H9 (cell line): ENCODE results near the gene KLF2. TPM values are rescaled to one million over a fixed set of nuclear protein-coding genes. Genes with fewer than 3 reads are reported as not detected.

ENCODE experiments used
- DNase-seq: peaks from one replicate; pipeline ENCODE4 v3.0.0-alpha.2; 2017
- H2AFZ ChIP-seq: one replicate; pipeline ENCODE4 v1.6.1; 2013; ENCODE audit warnings: mild to moderate bottlenecking, low read length, control low read depth, moderate library complexity
- H2AK5ac ChIP-seq: 2 replicates; pipeline ENCODE4 v1.6.1; 2013; ENCODE audit warnings: low read length, control low read depth, mixed read lengths; ENCODE audit not compliant: insufficient read length
- H2BK120ac ChIP-seq: one replicate; pipeline ENCODE4 v1.6.1; 2013; ENCODE audit warnings: low read depth, mild to moderate bottlenecking, low read length, control low read depth, inconsistent platforms; ENCODE audit not compliant: poor library complexity, severe bottlenecking
- H2BK12ac ChIP-seq: 2 replicates; pipeline ENCODE4 v1.6.1; 2013; ENCODE audit warnings: low read length, control low read depth, mixed read lengths, low read depth; ENCODE audit not compliant: insufficient read length
- H2BK15ac ChIP-seq: 2 replicates; pipeline ENCODE4 v1.6.1; 2013; ENCODE audit warnings: low read depth, low read length, control low read depth
- H2BK20ac ChIP-seq: one replicate; pipeline ENCODE4 v1.6.1; 2013; ENCODE audit warnings: low read depth, mild to moderate bottlenecking, low read length, control low read depth, inconsistent platforms; ENCODE audit not compliant: poor library complexity, severe bottlenecking
- H2BK5ac ChIP-seq: 2 replicates; pipeline ENCODE4 v1.6.1; 2013; ENCODE audit warnings: low read length, control low read depth, mixed read lengths; ENCODE audit not compliant: insufficient read length
- H3K14ac ChIP-seq: 2 replicates; pipeline ENCODE4 v1.6.1; 2013; ENCODE audit warnings: low read length, control low read depth; ENCODE audit not compliant: insufficient read depth
- H3K18ac ChIP-seq: 2 replicates; pipeline ENCODE4 v1.6.1; 2013; ENCODE audit warnings: low read depth, mild to moderate bottlenecking, mixed read lengths, low read length, control low read depth; ENCODE audit not compliant: insufficient read length
- H3K23ac ChIP-seq: 2 replicates; pipeline ENCODE4 v1.6.1; 2013; ENCODE audit warnings: low read length, control low read depth, mixed read lengths, low read depth; ENCODE audit not compliant: insufficient read length
- H3K23me2 ChIP-seq: 2 replicates; pipeline ENCODE4 v1.6.1; 2013; ENCODE audit warnings: low read depth, mild to moderate bottlenecking, mixed read lengths, low read length, control low read depth; ENCODE audit not compliant: insufficient read length, poor library complexity, severe bottlenecking
- H3K27ac ChIP-seq: 2 replicates; pipeline ENCODE4 v1.5.1; 2013; ENCODE audit warnings: low read length, control low read depth, mixed read lengths, low read depth; ENCODE audit not compliant: insufficient read length
- H3K27me3 ChIP-seq: 2 replicates; pipeline ENCODE4 v1.6.1; 2013; ENCODE audit warnings: low read length, control low read depth, inconsistent platforms; ENCODE audit not compliant: insufficient read depth
- H3K4ac ChIP-seq: 2 replicates; pipeline ENCODE4 v1.6.1; 2013; ENCODE audit warnings: low read depth, mild to moderate bottlenecking, control low read depth, inconsistent platforms, low read length, moderate library complexity
- H3K4me1 ChIP-seq: 2 replicates; pipeline ENCODE4 v1.6.1; 2013; ENCODE audit warnings: low read length, control low read depth, inconsistent platforms; ENCODE audit not compliant: insufficient read depth
- H3K4me2 ChIP-seq: 2 replicates; pipeline ENCODE4 v1.6.1; 2013; ENCODE audit warnings: low read length, control low read depth, mixed read lengths; ENCODE audit not compliant: insufficient read length, insufficient read depth
- H3K56ac ChIP-seq: 2 replicates; pipeline ENCODE4 v1.6.1; 2013; ENCODE audit warnings: low read depth, mild to moderate bottlenecking, mixed read lengths, low read length, control low read depth; ENCODE audit not compliant: insufficient read length
- H3K79me1 ChIP-seq: 2 replicates; pipeline ENCODE4 v1.6.1; 2013; ENCODE audit warnings: low read depth, mild to moderate bottlenecking, moderate library complexity, low read length, control low read depth, inconsistent platforms; ENCODE audit not compliant: insufficient read depth, poor library complexity, severe bottlenecking
- H3K79me2 ChIP-seq: 2 replicates; pipeline ENCODE4 v1.6.1; 2013; ENCODE audit warnings: low read length, control low read depth, inconsistent platforms; ENCODE audit not compliant: insufficient read depth
- H3K9ac ChIP-seq: 2 replicates; pipeline ENCODE4 v1.6.1; 2013; ENCODE audit warnings: low read length, control low read depth, mixed read lengths; ENCODE audit not compliant: insufficient read length; ENCODE audit errors: extremely low read depth
- H3K9me3 ChIP-seq: one replicate; pipeline ENCODE4 v1.6.1; 2013; ENCODE audit warnings: low read depth, low read length, inconsistent platforms; ENCODE audit not compliant: control insufficient read depth
- H3T11ph ChIP-seq: one replicate; pipeline ENCODE4 v1.6.1; 2013; ENCODE audit warnings: mild to moderate bottlenecking, low read length, control low read depth, inconsistent platforms
- H4K20me1 ChIP-seq: one replicate; pipeline ENCODE4 v1.6.1; 2013; ENCODE audit not compliant: control insufficient read depth, insufficient read length, insufficient read depth
- H4K5ac ChIP-seq: 2 replicates; pipeline ENCODE4 v1.6.1; 2013; ENCODE audit warnings: low read depth, mild to moderate bottlenecking, mixed read lengths, low read length, control low read depth; ENCODE audit not compliant: insufficient read length
- H4K8ac ChIP-seq: replicated peaks from 2 replicates; pipeline ENCODE4 v1.6.1; 2013; ENCODE audit warnings: low read length, control low read depth, mixed read lengths, low read depth; ENCODE audit not compliant: insufficient read length
- H4K91ac ChIP-seq: 2 replicates; pipeline ENCODE4 v1.6.1; 2013; ENCODE audit warnings: low read depth, mild to moderate bottlenecking, moderate library complexity, mixed read lengths, low read length, control low read depth; ENCODE audit not compliant: insufficient read length
- H3K27ac Mint-ChIP-seq, 3 experiments: 2 replicates in 2 of 3; 3 replicates in 1 of 3; pipeline ENCODE4 v1.8.0; 2020 to 2021; ENCODE audit warnings: mixed read lengths in 3 of 3, mild to moderate bottlenecking in 1 of 3, moderate library complexity in 1 of 3
- H3K27me3 Mint-ChIP-seq: 2 replicates; pipeline ENCODE4 v1.8.0; 2021; ENCODE audit warnings: low read depth, mild to moderate bottlenecking, moderate library complexity, mixed read lengths
- H3K36me3 Mint-ChIP-seq, 3 experiments: 2 replicates in 2 of 3; 3 replicates in 1 of 3; pipeline ENCODE4 v1.8.0; 2020 to 2021; ENCODE audit warnings: low read depth in 3 of 3, mixed read lengths in 3 of 3; ENCODE audit not compliant: insufficient read depth in 1 of 3
- H3K4me1 Mint-ChIP-seq, 2 experiments: 2 replicates each; pipeline ENCODE4 v1.8.0; 2020; ENCODE audit warnings: mixed read lengths in 2 of 2
- H3K4me3 Mint-ChIP-seq, 2 experiments: 2 replicates in 1 of 2; 3 replicates in 1 of 2; pipeline ENCODE4 v1.8.0; 2020 to 2021; ENCODE audit warnings: mild to moderate bottlenecking in 2 of 2, mixed read lengths in 2 of 2, moderate library complexity in 1 of 2
- H3K9me3 Mint-ChIP-seq, 2 experiments: 2 replicates in 1 of 2; 3 replicates in 1 of 2; pipeline ENCODE4 v1.8.0; 2020; ENCODE audit warnings: mild to moderate bottlenecking in 2 of 2, mixed read lengths in 2 of 2, moderate library complexity in 1 of 2
- WGBS: extraction: QIAGEN DNeasy Blood & Tissue Kit; methylation state at CpG from one replicate; pipeline ENCODE4 v1.1.7; 2013; ENCODE audit warnings: missing lambda C conversion rate, low lambda C conversion rate, mixed read lengths; ENCODE audit not compliant: insufficient read length; ENCODE audit errors: extremely low coverage; 5-methylcytosine and 5-hydroxymethylcytosine counted together
- total RNA-seq: library from RNA; stranded (reverse); gene quantifications from 2 replicates; pipeline ENCODE4 v1.2.1, GENCODE V29; 2021
- TF ChIP-seq, protein P1 (sequence below): fragments of 200-600 bp; sonication (generic); conservative IDR thresholded peaks from 3 replicates; pipeline ENCODE4 v1.8.0; 2021; ENCODE audit warnings: antibody characterized with exemption, mild to moderate bottlenecking

Gene KLF2
- total RNA-seq, 1 experiment from 2014 or later = 0.33 TPM

DNA sequence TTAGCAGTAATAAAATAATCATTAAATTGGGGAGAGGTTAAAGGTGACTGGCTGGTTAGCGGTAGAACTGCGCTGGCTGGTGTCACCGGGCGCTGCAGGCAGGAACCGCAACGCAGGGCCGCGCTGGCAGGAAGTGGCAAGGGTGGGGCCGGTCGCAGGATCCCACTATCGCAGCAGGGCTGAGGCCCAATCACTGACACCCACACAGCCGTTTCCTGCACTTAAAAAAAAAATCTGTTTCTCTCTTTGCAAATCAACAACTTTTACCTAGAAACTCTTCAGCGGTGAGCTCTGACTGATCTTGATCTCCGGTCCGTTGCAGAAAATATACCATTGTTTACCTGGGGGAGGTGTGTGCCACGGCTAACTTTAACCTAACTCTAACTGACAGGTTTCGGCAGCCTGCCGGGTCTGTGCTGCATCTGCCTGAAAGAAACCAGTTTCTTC lies 46.9 kb downstream of the KLF2 start:
- Histone ChIP-seq H3T11ph (no peak overlapping the region), H2AFZ (no peak overlapping the region), H3K18ac (no peak overlapping the region), H2BK15ac (no peak overlapping the region), H4K20me1 (no peaks in the 10 kb centered on the region), H2AK5ac (no peak overlapping the region), H4K91ac (no peak overlapping the region), H2BK12ac (no peak overlapping the region), H3K4me1 (no peaks in the 10 kb centered on the region), H2BK5ac (no peak overlapping the region), H3K23ac (no peak overlapping the region), H3K4ac (no peak overlapping the region), H3K79me1 (no peaks in the 10 kb centered on the region), H3K9me3 (no peaks in the 10 kb centered on the region), H3K56ac (no peak overlapping the region), H4K8ac (no peak overlapping the region), H3K27ac (no peak overlapping the region), H3K23me2 (no peaks in the 10 kb centered on the region), H3K27me3 (no peaks in the 10 kb centered on the region), H3K14ac (no peak overlapping the region), H3K4me2 (no peak overlapping the region), H2BK20ac (no peak overlapping the region), H4K5ac (no peak overlapping the region), H3K9ac (no peak overlapping the region), H3K79me2 (no peaks in the 10 kb centered on the region), H2BK120ac (no peak overlapping the region)
- no CpG with 5 or more reads among the region's 18 CpGs for WGBS
- Mint-ChIP-seq H3K4me3 (no peak overlapping the region), H3K27ac (peak overlapping the region; percentile 18 to 49 (median 36); a peak in 4 of 7 replicates), H3K4me1 (peaks cover 10 to 20% of the 10 kb centered on the region in 2 experiments), H3K9me3 (no peaks in the 10 kb centered on the region; a peak in 1 of 5 replicates), H3K27me3 (no peaks in the 10 kb centered on the region), H3K36me3 (peaks cover 23 to 38% (median 36%) of the 10 kb centered on the region in 3 experiments; a peak in 6 of 7 replicates)
- no peak for DNase-seq
- TF ChIP-seq, protein P1, sequence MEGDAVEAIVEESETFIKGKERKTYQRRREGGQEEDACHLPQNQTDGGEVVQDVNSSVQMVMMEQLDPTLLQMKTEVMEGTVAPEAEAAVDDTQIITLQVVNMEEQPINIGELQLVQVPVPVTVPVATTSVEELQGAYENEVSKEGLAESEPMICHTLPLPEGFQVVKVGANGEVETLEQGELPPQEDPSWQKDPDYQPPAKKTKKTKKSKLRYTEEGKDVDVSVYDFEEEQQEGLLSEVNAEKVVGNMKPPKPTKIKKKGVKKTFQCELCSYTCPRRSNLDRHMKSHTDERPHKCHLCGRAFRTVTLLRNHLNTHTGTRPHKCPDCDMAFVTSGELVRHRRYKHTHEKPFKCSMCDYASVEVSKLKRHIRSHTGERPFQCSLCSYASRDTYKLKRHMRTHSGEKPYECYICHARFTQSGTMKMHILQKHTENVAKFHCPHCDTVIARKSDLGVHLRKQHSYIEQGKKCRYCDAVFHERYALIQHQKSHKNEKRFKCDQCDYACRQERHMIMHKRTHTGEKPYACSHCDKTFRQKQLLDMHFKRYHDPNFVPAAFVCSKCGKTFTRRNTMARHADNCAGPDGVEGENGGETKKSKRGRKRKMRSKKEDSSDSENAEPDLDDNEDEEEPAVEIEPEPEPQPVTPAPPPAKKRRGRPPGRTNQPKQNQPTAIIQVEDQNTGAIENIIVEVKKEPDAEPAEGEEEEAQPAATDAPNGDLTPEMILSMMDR = no peak
